Lower lobe of right lung (tissue), 2 donors: ENCODE results near the gene COL12A1. TPM values are rescaled to one million over a fixed set of nuclear protein-coding genes. Genes with fewer than 3 reads are reported as not detected.
A peak's percentile ranks its signal among the peaks of the same experiment; 100 is the strongest.

Experiments used
- ATAC-seq, 2 donors: fragments of 200-7000 bp; cut with Tn5 transposase; one replicate each; pipeline ENCODE4 v1.9.1; 2020 to 2022; ENCODE audit warnings: mild to moderate bottlenecking in 2 of 2, moderate library complexity in 2 of 2
- DNase-seq: peaks from one replicate; pipeline ENCODE4 v3.0.0-alpha.2; 2020
- H3K27ac ChIP-seq: fragments of 200-600 bp; one replicate; pipeline ENCODE4 v1.8.0; 2022
- H3K27me3 ChIP-seq: fragments of 200-600 bp; one replicate; pipeline ENCODE4 v1.8.0; 2022; ENCODE audit warnings: low read depth
- H3K36me3 ChIP-seq: fragments of 200-600 bp; one replicate; pipeline ENCODE4 v1.8.0; 2022; ENCODE audit warnings: mild to moderate bottlenecking
- H3K4me1 ChIP-seq: fragments of 200-600 bp; one replicate; pipeline ENCODE4 v1.8.0; 2022
- H3K4me3 ChIP-seq: fragments of 200-600 bp; one replicate; pipeline ENCODE4 v1.8.0; 2022; ENCODE audit warnings: mild to moderate bottlenecking
- H3K9me3 ChIP-seq: fragments of 200-600 bp; one replicate; pipeline ENCODE4 v1.8.0; 2022
- intact Hi-C: fragments of 100-400 bp; cut with DNase I; formaldehyde crosslinking; loops from one replicate; pipeline ENCODE4 v1.11.0; 2022
- total RNA-seq: library from RNA; stranded (reverse); fragmentation: NEBNext Ultra II Directional; extraction: Animal tissue kit (Norgen Biotek cat#: 25700); gene quantifications from one replicate; pipeline ENCODE4 v1.2.1, GENCODE V29; 2021
- TF ChIP-seq, protein P1 (sequence below): fragments of 200-600 bp; IDR thresholded peaks from one replicate; pipeline ENCODE4 v1.8.0; 2022; ENCODE audit warnings: antibody characterized with exemption, mild to moderate bottlenecking
- donor health status: DM: no; HTN: yes; CAD: no; lungs with severe emphysema.

The COL12A1 gene
- total RNA-seq, 1 donor from 2014 or later = 36.6 TPM

DNA sequence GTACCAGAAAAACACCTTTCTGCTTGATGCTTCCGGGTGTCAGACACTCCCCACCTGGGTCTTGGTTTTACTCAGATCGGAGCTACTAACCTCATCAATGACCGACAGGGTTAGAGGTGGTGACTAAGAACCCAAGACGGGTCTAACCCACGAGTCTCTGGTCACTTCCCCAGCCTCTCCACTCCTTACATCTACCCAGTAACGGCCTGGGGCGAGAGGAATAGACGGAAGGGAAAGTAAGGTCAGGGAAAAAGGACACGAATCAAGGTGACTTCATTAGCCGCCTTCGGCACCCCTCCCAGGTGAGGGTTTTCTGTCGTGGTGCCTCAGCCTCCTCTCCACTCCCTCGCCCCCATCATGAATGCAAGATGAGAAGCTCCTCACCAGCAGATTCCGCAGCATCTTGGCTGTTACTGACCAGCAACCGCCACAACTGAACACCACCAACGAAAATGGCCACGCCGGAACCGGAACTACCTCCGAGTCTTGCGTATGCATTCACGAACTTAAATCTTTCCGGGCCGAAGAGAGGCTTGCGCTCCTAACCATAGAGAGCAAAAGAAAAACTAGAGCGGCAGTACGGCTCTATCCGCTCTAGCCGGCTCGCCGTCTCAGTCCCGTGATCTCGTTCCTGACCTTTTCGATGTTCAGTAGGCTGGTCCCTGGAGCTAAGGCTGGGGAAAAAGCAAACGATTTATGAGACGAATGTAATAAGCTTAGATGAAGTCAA lies 37.6 kb upstream of the COL12A1 start, which contains the start of gene COX7A2:
Gene COX7A2, minus strand, starts transcription at position 469 of the 730 bp plus-strand sequence. Its CDS starts 67 bp downstream, at position 402.
- intact Hi-C loops = no loop called here
- Histone ChIP-seq H3K27ac (peak within 1 kb of the TSS; percentile 94), H3K4me3 (peak within 1 kb of the TSS; percentile 87), H3K27me3 (no peaks in the 10 kb centered on the region), H3K36me3 (peaks cover 27% of the 10 kb centered on the region), H3K4me1 (peaks cover 31% of the 10 kb centered on the region), H3K9me3 (no peaks in the 10 kb centered on the region)
- DNase-seq = peak; percentile 93
- TF ChIP-seq, protein P1, sequence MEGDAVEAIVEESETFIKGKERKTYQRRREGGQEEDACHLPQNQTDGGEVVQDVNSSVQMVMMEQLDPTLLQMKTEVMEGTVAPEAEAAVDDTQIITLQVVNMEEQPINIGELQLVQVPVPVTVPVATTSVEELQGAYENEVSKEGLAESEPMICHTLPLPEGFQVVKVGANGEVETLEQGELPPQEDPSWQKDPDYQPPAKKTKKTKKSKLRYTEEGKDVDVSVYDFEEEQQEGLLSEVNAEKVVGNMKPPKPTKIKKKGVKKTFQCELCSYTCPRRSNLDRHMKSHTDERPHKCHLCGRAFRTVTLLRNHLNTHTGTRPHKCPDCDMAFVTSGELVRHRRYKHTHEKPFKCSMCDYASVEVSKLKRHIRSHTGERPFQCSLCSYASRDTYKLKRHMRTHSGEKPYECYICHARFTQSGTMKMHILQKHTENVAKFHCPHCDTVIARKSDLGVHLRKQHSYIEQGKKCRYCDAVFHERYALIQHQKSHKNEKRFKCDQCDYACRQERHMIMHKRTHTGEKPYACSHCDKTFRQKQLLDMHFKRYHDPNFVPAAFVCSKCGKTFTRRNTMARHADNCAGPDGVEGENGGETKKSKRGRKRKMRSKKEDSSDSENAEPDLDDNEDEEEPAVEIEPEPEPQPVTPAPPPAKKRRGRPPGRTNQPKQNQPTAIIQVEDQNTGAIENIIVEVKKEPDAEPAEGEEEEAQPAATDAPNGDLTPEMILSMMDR = no peak
- ATAC-seq = peak; percentile 99

DNA sequence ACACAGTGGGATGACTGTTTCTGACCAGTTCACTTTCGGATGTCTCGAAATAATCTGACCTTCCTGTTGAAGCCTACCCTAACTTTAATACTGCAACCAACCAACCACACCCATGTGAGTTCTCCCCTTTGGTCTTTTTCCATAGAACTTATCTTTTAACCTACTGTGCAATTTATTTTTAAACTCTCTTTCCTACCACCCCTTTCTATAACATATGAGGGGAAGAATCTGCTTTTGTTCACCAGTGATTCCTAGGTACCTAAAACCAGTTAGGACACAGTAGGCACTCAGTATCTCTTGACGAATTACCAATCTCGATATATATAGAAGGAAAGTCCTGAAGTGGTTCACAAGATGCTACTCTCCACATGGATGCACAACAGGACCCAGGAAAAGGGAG lies 30.8 kb upstream of the COL12A1 start:
- H3K36me3 ChIP-seq = peaks cover 51% of the 10 kb centered on the region

DNA sequence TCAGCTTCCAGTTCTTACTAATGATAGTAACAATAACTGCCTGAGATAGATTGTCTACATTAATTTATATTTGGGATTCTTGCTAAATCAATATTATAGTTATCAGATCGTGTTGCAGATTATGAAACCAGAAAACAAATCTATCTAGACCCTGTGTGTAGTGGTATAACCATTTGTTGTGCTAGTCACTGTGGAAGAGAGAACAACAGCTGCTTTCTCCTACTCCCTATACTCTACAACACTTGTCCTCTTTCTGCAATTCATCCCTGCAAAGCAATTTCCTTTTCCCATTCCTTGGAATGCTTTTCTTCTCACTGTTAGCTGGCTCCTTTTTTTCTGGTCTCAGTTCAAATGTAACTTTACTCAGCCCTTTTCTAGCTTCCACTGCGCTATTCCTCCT lies 29.4 kb upstream of the COL12A1 start:
- ATAC-seq = no peak
- H3K4me1 ChIP-seq = no peaks in the 10 kb centered on the region
- intact Hi-C loops = no loop called here
- H3K36me3 ChIP-seq = peaks cover 41% of the 10 kb centered on the region
- no peak overlapping the region for H3K4me3 ChIP-seq
- H3K9me3 ChIP-seq = no peaks in the 10 kb centered on the region
- no peak overlapping the region for H3K27ac ChIP-seq
- DNase-seq = no peak
- no peaks in the 10 kb centered on the region for H3K27me3 ChIP-seq
- TF ChIP-seq, protein P1 = no peak

More for the DNA sequence above, 30.8 kb upstream of the COL12A1 start:
- Histone ChIP-seq H3K4me3 (no peak overlapping the region), H3K9me3 (no peaks in the 10 kb centered on the region), H3K27ac (no peak overlapping the region), H3K4me1 (peaks cover 11% of the 10 kb centered on the region), H3K27me3 (no peaks in the 10 kb centered on the region)
- intact Hi-C loops = no loop called here
- TF ChIP-seq, protein P1 = no peak
- no peak for ATAC-seq
- DNase-seq = no peak

DNA sequence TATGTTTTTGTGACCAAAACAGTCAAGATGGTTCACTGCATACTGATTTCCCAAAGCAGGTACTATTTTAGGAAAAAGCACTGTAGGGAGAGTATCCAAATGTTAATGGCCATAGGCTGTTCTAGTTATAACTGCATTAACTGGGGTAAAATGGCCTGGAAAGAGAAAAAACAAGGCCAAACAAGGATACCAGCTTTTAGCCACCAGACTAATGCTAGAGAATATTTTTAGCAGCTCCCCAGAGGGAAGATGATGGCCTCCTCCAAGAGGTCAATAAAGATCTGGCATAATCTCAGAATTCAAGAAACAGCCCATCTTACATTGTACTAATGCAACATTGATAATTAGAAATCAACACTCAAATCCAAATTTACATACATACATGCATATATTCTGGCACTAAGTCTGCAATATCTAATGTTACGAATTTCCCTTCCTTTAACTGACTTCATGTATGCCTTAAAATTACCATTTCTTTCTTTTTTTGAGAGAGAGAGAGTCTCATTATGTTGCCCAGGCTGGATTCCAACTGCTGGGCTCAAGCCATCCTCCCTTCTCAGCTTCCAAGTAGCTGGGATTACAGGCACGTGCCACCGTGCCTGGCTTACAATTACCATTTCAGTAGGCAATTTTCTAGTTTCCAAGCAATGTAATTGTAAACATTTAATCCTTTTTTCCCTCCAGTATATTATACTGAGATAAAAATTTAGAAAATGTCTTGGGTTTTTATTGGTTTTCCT lies 28.4 kb upstream of the COL12A1 start:
- no peaks in the 10 kb centered on the region for H3K27me3 ChIP-seq
- DNase-seq = no peak
- ATAC-seq = no peak
- TF ChIP-seq, protein P1 = no peak
- intact Hi-C loops = no loop called here
- no peaks in the 10 kb centered on the region for H3K9me3 ChIP-seq
- peaks cover 31% of the 10 kb centered on the region for H3K36me3 ChIP-seq
- H3K4me1 ChIP-seq = no peaks in the 10 kb centered on the region
- no peak overlapping the region for H3K4me3 ChIP-seq
- H3K27ac ChIP-seq = no peak overlapping the region

DNA sequence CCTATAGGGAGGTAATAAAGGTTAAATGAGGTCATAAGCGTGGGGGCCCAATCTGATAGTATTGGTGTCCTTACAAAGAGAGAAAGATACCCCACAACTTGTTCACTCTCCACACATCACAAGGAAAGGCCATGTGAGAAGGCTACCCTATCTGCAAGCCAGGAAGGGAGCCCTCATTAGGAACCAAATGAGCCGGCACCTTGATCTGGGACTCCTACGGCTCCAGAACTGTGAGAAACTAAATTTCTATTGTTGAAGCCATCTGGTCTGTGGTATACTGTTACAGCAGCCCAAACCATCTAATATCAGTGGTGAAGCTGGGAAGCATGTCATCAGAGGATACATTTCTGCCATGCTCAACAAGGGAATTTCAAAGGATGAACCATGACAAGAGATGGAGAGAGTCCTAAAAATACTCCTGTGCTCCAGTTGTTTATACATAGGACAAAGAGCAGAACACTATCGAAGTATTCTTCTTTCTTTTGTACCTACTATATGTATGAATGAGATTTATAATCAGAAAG lies 27.3 kb upstream of the COL12A1 start:
- no peak for DNase-seq
- Histone ChIP-seq H3K4me3 (no peak overlapping the region), H3K36me3 (peaks cover 22% of the 10 kb centered on the region), H3K9me3 (no peaks in the 10 kb centered on the region), H3K4me1 (no peaks in the 10 kb centered on the region), H3K27me3 (no peaks in the 10 kb centered on the region), H3K27ac (no peak overlapping the region)
- ATAC-seq = no peak
- TF ChIP-seq, protein P1 = no peak
- intact Hi-C loops = no loop called here
